Activated CD4-positive, alpha-beta T cell treated with anti-CD3 and anti-CD28 coated beads, Interleukin-2, amount 10 ng/mL, durations not matched to agents 7 days and 5 days (primary cell): ENCODE results near the gene FGFR3. TPM values are rescaled to one million over a fixed set of nuclear protein-coding genes. Genes with fewer than 3 reads are reported as not detected.

Experiments
- CTCF ChIA-PET: fragments of 350-600 bp; sonication (Branson Sonifier 250); formaldehyde crosslinking; loops from one replicate; lab custom pipeline; 2021; ENCODE audit warnings: antibody characterized with exemption; lab: Charles Lee
- POLR2A ChIA-PET: fragments of 350-600 bp; sonication (Branson Sonifier 250); formaldehyde crosslinking; loops from one replicate; lab custom pipeline; 2021; ENCODE audit warnings: antibody characterized with exemption; lab: Charles Lee
- DNase-seq: peaks from one replicate; pipeline ENCODE4 v3.0.0-alpha.2; 2020
- H3K27ac Mint-ChIP-seq: one replicate; pipeline ENCODE4 v1.8.0; 2021; ENCODE audit warnings: mild to moderate bottlenecking, moderate library complexity, mixed read lengths
- H3K27me3 Mint-ChIP-seq: one replicate; pipeline ENCODE4 v1.8.0; 2021; ENCODE audit warnings: mixed read lengths
- H3K36me3 Mint-ChIP-seq: one replicate; pipeline ENCODE4 v1.8.0; 2021; ENCODE audit warnings: low read depth, mixed read lengths
- H3K4me1 Mint-ChIP-seq: one replicate; pipeline ENCODE4 v1.8.0; 2021; ENCODE audit warnings: mixed read lengths
- H3K4me3 Mint-ChIP-seq: one replicate; pipeline ENCODE4 v1.8.0; 2021; ENCODE audit warnings: mild to moderate bottlenecking, moderate library complexity, mixed read lengths
- H3K9me3 Mint-ChIP-seq: one replicate; pipeline ENCODE4 v1.8.0; 2021; ENCODE audit warnings: mixed read lengths
- total RNA-seq, 2 experiments: library from RNA; stranded (reverse); gene quantifications; one replicate each; pipeline ENCODE4 v1.2.3, GENCODE V29; 2021

The FGFR3 gene
- total RNA-seq, 2 experiments from 2014 or later, result 0.25 to 0.27 TPM

- Mint-ChIP-seq H3K4me1 (peaks cover 2% of the 10 kb centered on the region), H3K9me3 (no peaks in the 10 kb centered on the region), H3K36me3 (no peaks in the 10 kb centered on the region), H3K27me3 (peaks cover 21% of the 10 kb centered on the region), H3K4me3 (no peak overlapping the region), H3K27ac (no peak overlapping the region)
- no peak for DNase-seq
- CTCF ChIA-PET, result interaction anchor here (1.4 kb wide), 1 partner anchor 22 kb away, joined by 5 read pairs; no protein-coding TSS in a partner anchor
- POLR2A ChIA-PET, result no interaction called here
These were observed 25.9 kb upstream of the FGFR3 start for GRCh38 chr4:1767061-1767769.

DNA sequence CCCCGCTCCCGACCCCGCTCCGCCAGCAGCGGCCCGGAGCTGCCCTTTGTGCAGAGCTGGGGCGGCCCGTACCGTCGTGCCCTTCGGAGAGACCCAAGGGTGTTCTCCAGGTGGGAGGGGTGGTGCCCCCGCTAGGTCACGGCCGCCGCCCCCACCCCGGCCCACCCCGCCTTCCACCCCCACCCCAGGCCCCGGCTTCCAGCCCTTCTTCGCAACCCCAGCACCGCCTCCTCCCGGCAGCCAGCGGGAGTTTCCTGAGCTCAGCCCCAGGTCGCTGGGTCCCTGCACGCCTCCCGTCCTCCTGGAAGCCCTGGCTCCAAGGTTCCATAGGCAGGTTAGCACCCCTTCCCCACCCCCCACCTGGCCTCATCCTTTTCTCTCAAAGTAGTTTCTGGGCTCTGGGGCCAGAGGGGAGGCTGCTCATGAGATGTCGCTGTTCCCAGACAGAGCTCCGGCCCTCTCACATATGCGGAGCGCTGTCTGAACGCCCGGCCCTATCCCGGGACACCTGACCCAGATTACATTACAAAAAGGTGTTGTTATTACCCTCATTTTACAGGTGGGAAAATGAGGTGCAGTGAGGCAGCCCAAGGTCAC is 25.2 kb upstream of the FGFR3 start:
- Mint-ChIP-seq H3K27me3 (peaks cover 18% of the 10 kb centered on the region), H3K9me3 (no peaks in the 10 kb centered on the region), H3K27ac (no peak overlapping the region), H3K4me1 (peaks cover 2% of the 10 kb centered on the region), H3K36me3 (no peaks in the 10 kb centered on the region), H3K4me3 (no peak overlapping the region)
- ChIA-PET POLR2A (no interaction called here), CTCF (interaction anchor here (0.8 to 1.4 kb wide), 2 partner anchors 10 to 23 kb away, joined by 3 to 5 read pairs; no protein-coding TSS in a partner anchor)
- no peak for DNase-seq

DNA sequence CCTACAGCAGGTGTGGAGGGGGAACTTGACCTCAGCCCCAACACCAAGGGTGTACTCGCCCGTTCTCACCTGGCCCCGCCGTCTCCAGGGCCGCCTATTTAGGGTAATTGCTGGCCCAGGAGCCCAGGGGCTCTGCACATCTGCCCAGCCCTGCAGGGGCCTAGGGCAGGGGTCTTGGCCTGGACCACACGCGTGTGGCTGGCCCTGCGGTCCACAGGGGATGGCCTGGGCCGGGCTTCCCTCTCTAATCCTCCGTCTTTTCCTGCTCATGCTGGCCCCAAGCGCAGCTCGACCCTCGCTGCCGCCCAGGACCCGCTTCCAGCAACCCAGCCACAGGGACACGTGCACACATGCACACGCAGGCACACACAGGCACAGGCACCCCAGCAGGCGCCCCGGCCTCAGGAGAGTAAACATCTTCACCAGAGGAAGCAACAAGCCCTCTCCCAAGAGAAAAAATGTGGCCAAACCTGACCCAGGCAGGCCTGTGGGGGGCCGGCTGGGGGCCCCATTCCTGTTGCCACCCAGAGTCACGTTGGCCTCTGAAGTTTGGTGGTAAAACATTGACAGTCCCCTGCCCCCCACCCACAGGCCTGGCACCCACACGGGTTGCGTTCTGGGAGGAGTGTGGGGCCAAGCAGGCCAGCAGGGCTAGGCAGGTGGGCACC is 24.6 kb upstream of the FGFR3 start:
- Mint-ChIP-seq H3K27me3 (peaks cover 18% of the 10 kb centered on the region), H3K4me3 (no peak overlapping the region), H3K27ac (no peak overlapping the region), H3K9me3 (no peaks in the 10 kb centered on the region), H3K36me3 (no peaks in the 10 kb centered on the region), H3K4me1 (peaks cover 2% of the 10 kb centered on the region)
- DNase-seq, result no peak
- ChIA-PET POLR2A (no interaction called here), CTCF (interaction anchor here (0.8 to 1.4 kb wide), 3 partner anchors 10 to 23 kb away, joined by 3 to 5 read pairs (median 3); no protein-coding TSS in a partner anchor)

- no peak overlapping the region for H3K27ac Mint-ChIP-seq
- H3K9me3 Mint-ChIP-seq, result no peaks in the 10 kb centered on the region
- peaks cover 12% of the 10 kb centered on the region for H3K27me3 Mint-ChIP-seq
- CTCF ChIA-PET, result interaction anchor here (0.8 to 1.3 kb wide), 2 partner anchors 9 to 18 kb away, joined by 3 to 4 read pairs; no protein-coding TSS in a partner anchor
- DNase-seq, result no peak
- POLR2A ChIA-PET, result no interaction called here
- no peak overlapping the region for H3K4me3 Mint-ChIP-seq
- no peaks in the 10 kb centered on the region for H3K36me3 Mint-ChIP-seq
- peaks cover 2% of the 10 kb centered on the region for H3K4me1 Mint-ChIP-seq
These were observed 23.4 kb upstream of the FGFR3 start for GRCh38 chr4:1769692-1770091.

- Mint-ChIP-seq H3K27ac (no peak overlapping the region), H3K4me1 (peaks cover 2% of the 10 kb centered on the region), H3K9me3 (no peaks in the 10 kb centered on the region), H3K36me3 (no peaks in the 10 kb centered on the region), H3K27me3 (peaks cover 12% of the 10 kb centered on the region), H3K4me3 (no peak overlapping the region)
- ChIA-PET CTCF (interaction anchor here (0.8 kb wide), 1 partner anchor 18 kb away, joined by 4 read pairs; no protein-coding TSS in a partner anchor), POLR2A (no interaction called here)
- DNase-seq, result no peak
These were observed 22.8 kb upstream of the FGFR3 start for GRCh38 chr4:1770245-1770644.

DNA sequence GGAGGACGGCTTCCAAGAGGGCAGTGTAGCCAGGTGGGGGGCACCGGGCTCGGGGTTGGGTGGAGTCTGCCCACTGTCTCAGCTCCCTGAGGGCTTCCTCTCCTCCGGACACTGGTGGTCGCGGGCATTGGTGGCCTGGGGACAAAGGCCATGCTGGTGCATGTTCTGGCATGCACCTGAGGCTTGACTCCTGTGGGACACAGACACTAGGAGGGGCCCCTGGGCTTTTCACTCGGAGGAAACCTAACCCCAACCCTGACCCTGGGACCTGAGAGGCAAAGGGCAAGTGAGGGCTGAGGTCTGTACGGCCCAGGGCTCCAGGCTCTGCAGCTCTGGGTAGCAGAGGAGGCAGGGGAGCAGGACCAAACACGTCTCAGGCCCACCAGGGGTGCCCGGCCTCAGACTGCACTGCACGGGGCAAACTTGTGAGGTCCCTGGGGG is 22.3 kb upstream of the FGFR3 start:
- Mint-ChIP-seq H3K27me3 (peaks cover 8% of the 10 kb centered on the region), H3K4me1 (peaks cover 2% of the 10 kb centered on the region), H3K4me3 (no peak overlapping the region), H3K27ac (no peak overlapping the region), H3K9me3 (no peaks in the 10 kb centered on the region), H3K36me3 (no peaks in the 10 kb centered on the region)
- ChIA-PET POLR2A (no interaction called here), CTCF (no interaction called here)
- no peak for DNase-seq

DNA sequence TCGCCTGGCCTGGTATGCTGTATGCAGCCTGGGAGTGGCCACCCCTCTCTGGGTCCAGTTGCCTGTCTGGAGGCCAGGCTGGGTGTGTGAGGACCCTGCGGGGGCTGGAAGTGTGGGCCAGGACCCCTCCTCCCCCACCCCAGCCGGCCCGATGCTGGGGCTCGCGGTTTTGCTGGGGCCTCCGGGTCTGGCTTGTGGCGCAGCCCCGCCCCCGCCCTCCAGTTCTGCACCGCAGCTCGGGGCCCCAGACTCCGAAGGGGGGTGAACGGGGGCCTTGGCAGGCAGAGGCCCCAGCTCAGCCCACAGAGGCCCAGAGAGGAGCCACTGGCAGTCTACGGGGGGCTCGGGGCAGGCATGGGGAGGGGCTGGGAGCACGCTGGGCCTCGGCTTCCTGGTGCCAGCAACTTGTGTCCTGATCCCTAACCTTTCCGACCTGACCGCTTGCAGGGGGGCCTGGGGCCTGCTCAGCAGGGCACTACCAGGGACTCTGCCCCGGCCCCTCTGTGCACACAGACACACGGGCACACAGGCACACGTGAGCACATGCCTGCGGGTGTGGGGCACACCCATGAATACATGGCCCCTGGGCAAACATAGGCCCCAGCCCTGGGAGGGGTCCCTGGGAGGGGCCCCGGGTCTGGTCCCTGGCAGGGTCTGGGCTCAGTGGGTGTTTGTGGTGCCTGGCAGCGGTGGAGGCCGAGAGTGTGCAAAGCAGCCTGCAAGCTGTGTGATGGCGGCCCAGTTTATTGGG is 21.4 kb upstream of the FGFR3 start:
- DNase-seq, result no peak
- no peak overlapping the region for H3K4me3 Mint-ChIP-seq
- no peaks in the 10 kb centered on the region for H3K9me3 Mint-ChIP-seq
- CTCF ChIA-PET, result no interaction called here
- H3K27me3 Mint-ChIP-seq, result peaks cover 8% of the 10 kb centered on the region
- no peak overlapping the region for H3K27ac Mint-ChIP-seq
- peaks cover 2% of the 10 kb centered on the region for H3K4me1 Mint-ChIP-seq
- POLR2A ChIA-PET, result no interaction called here
- H3K36me3 Mint-ChIP-seq, result no peaks in the 10 kb centered on the region

- H3K4me1 Mint-ChIP-seq, result peaks cover 2% of the 10 kb centered on the region
- CTCF ChIA-PET, result interaction anchor here (1.1 to 2.2 kb wide), 3 partner anchors 9 to 13 kb away, joined by 3 to 6 read pairs (median 4); no protein-coding TSS in a partner anchor
- POLR2A ChIA-PET, result no interaction called here
- no peaks in the 10 kb centered on the region for H3K9me3 Mint-ChIP-seq
- H3K27me3 Mint-ChIP-seq, result peaks cover 5% of the 10 kb centered on the region
- no peak overlapping the region for H3K4me3 Mint-ChIP-seq
- no peak overlapping the region for H3K27ac Mint-ChIP-seq
- no peak for DNase-seq
- H3K36me3 Mint-ChIP-seq, result no peaks in the 10 kb centered on the region
These were observed 20.1 kb upstream of the FGFR3 start for GRCh38 chr4:1772853-1773538.

DNA sequence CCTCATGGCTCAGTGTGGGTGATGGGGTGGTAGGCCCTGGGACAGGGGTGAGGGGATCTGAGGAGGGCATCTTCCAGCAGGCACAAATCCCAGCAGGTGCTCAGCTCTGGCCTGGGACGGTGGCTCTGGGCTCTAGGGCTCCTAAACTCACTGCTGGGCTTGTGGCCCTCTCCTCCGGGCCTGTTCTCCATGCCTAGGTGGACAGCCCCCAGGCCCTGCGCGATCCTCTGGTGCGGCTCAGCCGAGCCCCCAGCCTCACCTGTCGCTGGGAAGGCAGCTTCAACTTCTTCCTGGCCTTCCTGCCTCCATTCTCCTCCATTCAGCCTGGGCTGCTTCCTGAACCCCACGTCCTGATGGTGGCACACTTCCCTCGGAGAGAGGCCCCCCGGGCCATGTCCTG is 19.3 kb upstream of the FGFR3 start:
- CTCF ChIA-PET, result interaction anchor here (0.6 to 2.2 kb wide), 5 partner anchors 10 to 850 kb away, joined by 3 to 6 read pairs (median 3); no protein-coding TSS in a partner anchor
- Mint-ChIP-seq H3K4me3 (no peak overlapping the region), H3K4me1 (peaks cover 2% of the 10 kb centered on the region), H3K9me3 (no peaks in the 10 kb centered on the region), H3K27ac (no peak overlapping the region), H3K36me3 (no peaks in the 10 kb centered on the region), H3K27me3 (no peaks in the 10 kb centered on the region)
- POLR2A ChIA-PET, result no interaction called here
- DNase-seq, result no peak

DNA sequence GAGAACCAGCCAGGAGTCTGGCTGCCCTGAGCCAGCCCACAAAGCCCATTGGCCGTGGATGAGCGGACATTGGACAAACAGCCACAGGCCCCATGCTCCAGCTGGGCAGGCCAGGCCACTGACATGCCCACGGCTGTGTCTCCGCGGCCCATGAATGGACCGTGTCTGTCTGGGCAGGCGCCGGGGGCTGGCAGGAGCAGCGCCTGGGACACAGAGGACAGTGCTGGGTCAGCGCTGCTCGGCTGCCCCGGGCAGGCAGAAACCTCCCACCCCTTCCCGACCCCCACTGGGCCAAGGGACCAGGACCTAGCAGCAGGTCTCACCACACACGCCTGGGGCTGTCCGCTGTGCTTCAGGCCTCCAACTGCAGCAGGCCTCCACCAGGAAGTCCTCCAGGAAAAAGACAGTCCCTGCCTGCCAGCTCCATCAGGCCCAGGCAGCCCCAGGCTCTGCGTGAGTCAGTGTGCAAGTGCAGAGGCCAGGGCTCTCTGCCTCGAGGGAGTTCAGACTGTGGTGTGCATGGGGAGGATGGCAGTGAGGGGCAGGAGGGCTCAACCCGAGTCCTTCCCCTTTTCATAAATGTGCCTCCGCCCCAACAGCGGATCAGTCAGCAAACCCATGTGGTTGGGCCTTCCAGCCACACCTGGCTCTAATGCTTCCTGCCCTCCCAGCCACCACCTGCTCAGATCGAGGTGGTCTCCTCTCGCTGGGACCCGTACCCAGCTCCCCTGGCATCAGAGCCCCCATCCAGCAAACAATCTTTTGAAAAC is 17.2 kb upstream of the FGFR3 start:
- Mint-ChIP-seq H3K27ac (no peak overlapping the region), H3K9me3 (no peaks in the 10 kb centered on the region), H3K27me3 (no peaks in the 10 kb centered on the region), H3K4me1 (peaks cover 2% of the 10 kb centered on the region), H3K36me3 (no peaks in the 10 kb centered on the region), H3K4me3 (no peak overlapping the region)
- ChIA-PET POLR2A (no interaction called here), CTCF (no interaction called here)
- DNase-seq, result no peak

- no peaks in the 10 kb centered on the region for H3K9me3 Mint-ChIP-seq
- no peak for DNase-seq
- ChIA-PET POLR2A (no interaction called here), CTCF (interaction anchor here (1.6 kb wide), 1 partner anchor 29 kb away, joined by 5 read pairs; no protein-coding TSS in a partner anchor)
- no peak overlapping the region for H3K4me3 Mint-ChIP-seq
- H3K4me1 Mint-ChIP-seq, result peaks cover 2% of the 10 kb centered on the region
- H3K27me3 Mint-ChIP-seq, result no peaks in the 10 kb centered on the region
- no peak overlapping the region for H3K27ac Mint-ChIP-seq
- H3K36me3 Mint-ChIP-seq, result no peaks in the 10 kb centered on the region
These were observed 16.5 kb upstream of the FGFR3 start for GRCh38 chr4:1776521-1777161.
